ENCODE data around the gene ASB3.
A peak's percentile ranks its signal among the peaks of the same experiment; 100 is the strongest.
"Not testable (repeated sequence)": the region's sequence is repeated elsewhere in the genome, so short reads cannot be mapped to it uniquely, and the experiment has no call there.

ASB3 gene

GRCh38 chr2:53729143-53729762, 57.5 kb downstream of the ASB3 start:
- no peak for DNase-seq

GRCh38 chr2:53727921-53728320, 58.8 kb downstream of the ASB3 start:
- no peak for DNase-seq

GRCh38 chr2:53725662-53726061, 61.1 kb downstream of the ASB3 start:
- DNase-seq, result no peak

GRCh38 chr2:53724536-53724935, 62.2 kb downstream of the ASB3 start:
- DNase-seq, result no peak

- DNase-seq, result not testable (repeated sequence)
Measured at GRCh38 chr2:53720944-53721343, 65.8 kb downstream of the ASB3 start.

- peak; percentile 10 for DNase-seq
Measured at GRCh38 chr2:53715568-53715967, 71.2 kb downstream of the ASB3 start.

- no peak for DNase-seq
Measured at GRCh38 chr2:53711271-53711780, 75.4 kb downstream of the ASB3 start.

GRCh38 chr2:53708988-53709387, 77.8 kb downstream of the ASB3 start:
- no peak for DNase-seq

- DNase-seq, result no peak
Measured at GRCh38 chr2:53701221-53701620, 85.5 kb downstream of the ASB3 start.

- no peak for DNase-seq
Measured at GRCh38 chr2:53697686-53698085, 89.1 kb downstream of the ASB3 start.

- peak; percentile 3 for DNase-seq
Measured at GRCh38 chr2:53697092-53697491, 89.7 kb downstream of the ASB3 start.

- DNase-seq, result no peak
Measured at GRCh38 chr2:53695575-53695974, 91.2 kb downstream of the ASB3 start.

GRCh38 chr2:53694096-53694771, 92.5 kb downstream of the ASB3 start:
- DNase-seq, result peak; percentile 39

- DNase-seq, result no peak
Measured at GRCh38 chr2:53690876-53691275, 95.9 kb downstream of the ASB3 start.

- no peak for DNase-seq
Measured at GRCh38 chr2:53672881-53673522, 113.8 kb downstream of the ASB3 start.

- no peak for DNase-seq
Measured at GRCh38 chr2:53670331-53670730, 116.4 kb downstream of the ASB3 start.

- no peak for DNase-seq
Measured at GRCh38 chr2:53668624-53669026, 118.1 kb downstream of the ASB3 start.

- not testable (repeated sequence) for DNase-seq
Measured at GRCh38 chr2:53667130-53667529, 119.6 kb downstream of the ASB3 start.

GRCh38 chr2:53660886-53661285, 125.9 kb downstream of the ASB3 start:
- no peak for DNase-seq

GRCh38 chr2:53658474-53658873, 128.3 kb downstream of the ASB3 start:
- DNase-seq, result not testable (repeated sequence)

GRCh38 chr2:53655256-53655655, 131.5 kb downstream of the ASB3 start:
- DNase-seq, result no peak

- no peak for DNase-seq
Measured at GRCh38 chr2:53654396-53654795, 132.4 kb downstream of the ASB3 start.

- no peak for DNase-seq
Measured at GRCh38 chr2:53652131-53652530, 134.6 kb downstream of the ASB3 start.

GRCh38 chr2:53646788-53647187, 140.0 kb downstream of the ASB3 start:
- no peak for DNase-seq

Measured in inflammatory macrophage treated with lipopolysaccharide for 4 hours (primary cell).